ENCODE data around the gene HOXB13.

HOXB13 gene

DNA sequence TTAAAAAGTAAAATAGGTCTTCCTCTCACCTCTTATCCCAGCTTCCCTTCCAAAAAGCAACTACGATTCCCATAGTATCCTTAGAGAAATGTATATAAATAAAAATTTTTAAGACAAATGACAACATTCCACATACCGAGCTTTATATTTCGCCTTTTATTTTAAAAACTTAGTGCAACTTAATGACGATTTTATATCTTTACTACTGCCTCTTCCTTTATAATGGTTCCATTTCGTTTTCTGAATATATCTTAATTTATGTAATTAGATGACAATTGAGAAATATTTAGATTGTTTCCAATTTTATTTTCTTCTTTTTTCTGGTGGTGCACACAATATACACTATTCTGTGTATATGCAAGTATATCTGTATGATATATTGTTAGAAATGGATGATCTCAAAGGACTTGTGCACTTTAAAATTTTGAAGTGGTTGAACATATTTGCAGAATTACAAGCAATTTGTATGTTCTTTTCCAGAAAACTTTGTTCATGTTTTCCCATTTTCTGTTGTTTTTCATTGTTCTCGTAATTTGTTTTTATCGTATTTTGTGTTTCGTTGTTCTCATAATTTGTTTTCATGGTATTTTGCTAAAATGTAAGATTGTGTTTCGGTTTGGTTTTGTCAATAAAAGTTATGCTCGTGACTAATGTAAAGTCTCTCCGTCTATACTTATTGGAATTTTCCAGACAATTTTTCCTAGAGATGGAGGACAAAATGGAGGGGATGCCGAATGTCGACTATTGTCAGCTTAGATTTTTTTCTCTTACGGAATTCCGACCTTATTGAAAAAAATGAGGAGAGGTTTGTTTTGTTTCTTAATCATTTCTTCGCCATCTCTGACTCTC is 20.4 kb upstream of the HOXB13 start:
- no peak for DNase-seq

DNA sequence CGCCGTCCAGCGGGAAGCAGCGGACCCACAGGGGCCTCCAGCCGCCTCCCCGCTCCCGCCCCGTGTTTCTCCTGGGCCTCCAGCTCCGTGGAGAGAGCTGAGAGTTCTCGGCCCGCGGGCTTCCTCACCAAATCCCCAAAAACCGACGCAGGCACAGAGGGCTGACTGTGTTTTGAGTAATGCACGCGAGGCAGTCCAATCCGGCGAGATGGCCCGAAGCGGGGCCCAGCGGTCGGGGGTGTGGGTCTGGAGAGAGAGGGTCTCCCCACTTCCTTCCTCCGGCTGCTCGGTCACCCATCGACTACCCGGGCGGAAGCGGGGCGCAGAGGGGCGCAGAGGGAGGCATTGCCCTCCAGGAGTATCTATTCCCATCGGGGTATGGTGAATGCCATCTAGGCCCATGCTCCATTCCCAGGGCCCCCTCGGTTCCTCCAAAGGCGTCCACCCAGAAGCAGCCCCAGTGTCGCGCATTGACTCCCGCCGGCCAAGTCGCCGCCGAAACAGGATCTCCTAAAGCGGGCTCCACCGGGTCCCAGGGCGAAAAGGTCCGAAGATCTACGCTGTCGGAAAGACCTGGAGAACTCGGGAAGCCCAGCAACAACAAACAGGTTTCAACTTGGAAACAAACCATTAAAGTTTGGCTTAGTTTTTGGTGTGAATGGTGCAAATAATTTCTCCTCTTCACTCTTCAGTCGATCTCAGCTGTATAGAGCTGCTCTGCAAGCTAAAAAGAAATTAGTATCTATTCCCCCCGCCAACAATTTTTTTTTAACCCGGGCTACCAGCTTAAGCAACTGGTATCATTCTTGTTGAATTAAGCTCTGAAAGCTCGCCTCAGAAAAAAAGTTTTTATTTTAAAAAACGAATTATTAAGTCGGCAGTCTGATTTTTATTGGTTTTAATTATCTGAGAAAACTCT is 19.2 kb upstream of the HOXB13 start:
- no peak for DNase-seq

DNA sequence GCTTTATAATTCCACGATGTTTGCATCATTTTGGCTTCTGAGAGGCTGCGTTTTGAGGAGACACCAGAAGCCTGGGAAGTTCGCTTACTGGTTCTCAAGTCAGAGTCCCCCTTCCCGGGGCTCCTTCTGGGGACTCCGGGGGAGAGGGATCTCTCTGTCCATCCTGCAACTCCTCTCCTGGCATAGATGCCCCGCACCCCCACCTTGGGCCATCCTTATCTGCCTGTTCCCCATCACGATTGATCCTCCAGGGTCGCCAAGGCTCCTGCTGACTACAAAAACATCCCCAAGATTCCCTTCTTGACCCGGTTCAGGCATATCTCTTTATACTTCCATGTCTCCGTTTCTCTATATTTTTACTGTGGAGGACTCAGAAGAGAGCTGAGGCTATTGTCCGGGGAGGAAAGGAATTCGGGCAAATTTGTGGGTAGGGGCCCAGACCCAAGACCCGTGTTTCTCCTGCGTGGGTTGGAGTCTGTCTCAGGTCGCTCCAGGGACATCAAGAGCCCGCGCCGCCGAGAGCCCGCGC is 18.4 kb upstream of the HOXB13 start:
- DNase-seq: no peak

DNA sequence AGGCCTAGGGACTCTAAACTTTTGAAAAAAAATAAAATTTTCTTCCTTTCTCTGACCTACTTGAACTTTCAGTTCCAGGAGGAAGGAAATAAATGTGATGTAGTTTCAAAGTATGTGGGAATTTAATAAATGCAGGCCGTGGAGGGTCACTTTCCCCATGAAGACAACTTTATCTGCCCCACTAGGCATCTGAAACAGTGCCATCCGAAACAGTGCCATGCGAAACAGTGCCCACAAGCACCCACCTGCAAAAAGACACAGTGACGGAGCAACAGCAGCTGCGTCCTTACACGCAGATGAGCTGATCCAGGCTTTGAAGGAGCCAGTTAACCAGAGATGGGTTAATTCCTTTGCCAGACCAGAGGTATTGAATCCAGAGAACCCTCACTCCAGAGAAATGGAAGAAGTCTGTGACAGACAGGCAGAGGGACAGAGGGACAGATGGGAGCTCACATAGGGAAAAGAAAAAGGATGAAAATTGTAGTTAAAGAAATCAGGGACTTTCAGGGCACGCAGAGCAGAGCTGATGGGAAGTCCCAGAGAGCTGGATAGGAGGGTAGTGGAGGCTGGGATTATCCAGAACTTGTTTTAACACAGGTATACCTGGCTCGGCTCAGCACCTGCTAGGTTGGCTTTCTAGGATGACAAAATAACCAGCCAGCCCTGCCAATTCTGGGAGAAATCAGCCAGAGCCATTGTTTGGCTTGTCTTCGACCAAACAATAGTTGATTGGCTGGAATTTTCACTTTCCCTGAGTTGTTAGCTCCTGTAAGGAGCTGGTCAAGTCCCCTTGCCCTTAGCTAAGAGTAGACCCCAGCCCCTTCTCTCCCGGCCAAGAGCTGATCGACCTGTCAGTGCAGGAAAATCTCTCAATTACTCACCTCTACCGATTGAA is 17.1 kb upstream of the HOXB13 start:
- DNase-seq: no peak

DNA sequence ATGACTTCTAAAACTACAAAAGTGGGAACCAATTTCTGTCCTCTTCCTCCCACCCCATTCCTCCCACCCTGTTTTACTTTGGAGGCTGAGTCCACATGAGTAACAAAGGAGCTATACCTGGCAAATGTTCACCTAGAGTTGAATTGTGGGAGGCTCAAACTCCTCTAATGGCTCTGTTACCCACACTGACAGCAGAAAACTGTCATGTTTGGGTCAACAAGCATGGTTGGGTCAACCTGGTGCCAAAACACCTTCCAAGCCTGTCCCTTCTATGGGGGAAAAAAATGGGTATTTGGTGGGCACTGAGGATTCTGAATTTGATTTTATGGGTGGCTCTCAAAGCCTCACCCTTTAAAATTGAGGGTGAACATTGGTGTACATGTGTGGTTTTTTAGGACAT is 12.0 kb upstream of the HOXB13 start:
- no peak for DNase-seq

DNA sequence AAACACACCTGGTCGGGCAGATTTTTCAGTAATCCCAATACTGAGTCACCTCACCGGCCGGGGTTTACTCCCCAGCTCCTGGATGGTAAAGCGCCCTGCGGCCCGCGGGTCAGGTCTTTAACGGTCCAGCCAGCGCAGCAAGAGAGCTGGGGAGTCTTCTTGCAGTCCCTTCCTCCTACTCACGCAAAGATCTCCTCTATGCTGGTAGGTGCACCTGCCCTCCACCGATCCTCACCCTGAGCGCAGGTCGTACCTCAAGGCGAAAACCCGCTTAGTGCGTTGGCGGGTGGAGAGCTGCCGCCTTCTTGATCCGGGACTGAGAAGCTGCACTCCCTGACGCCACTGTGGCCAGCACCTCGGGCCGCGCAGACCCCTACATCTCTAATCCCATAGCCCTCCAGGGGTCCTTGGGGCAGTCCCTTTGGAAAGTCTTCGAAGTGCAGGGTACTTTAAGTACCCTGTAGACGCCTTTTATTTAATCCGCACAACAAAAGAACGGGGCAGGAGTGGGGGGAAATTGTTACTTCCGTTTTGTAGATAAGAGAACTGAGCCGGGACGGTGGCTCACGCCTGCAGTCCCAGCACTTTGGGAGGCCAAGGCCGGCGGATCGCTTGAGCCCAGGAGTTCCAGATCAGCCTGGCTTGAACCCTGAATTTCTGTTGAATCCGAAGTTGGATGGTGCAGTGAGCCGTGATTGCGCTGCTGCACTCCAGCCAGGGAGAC is 10.4 kb upstream of the HOXB13 start:
- DNase-seq: no peak

DNA sequence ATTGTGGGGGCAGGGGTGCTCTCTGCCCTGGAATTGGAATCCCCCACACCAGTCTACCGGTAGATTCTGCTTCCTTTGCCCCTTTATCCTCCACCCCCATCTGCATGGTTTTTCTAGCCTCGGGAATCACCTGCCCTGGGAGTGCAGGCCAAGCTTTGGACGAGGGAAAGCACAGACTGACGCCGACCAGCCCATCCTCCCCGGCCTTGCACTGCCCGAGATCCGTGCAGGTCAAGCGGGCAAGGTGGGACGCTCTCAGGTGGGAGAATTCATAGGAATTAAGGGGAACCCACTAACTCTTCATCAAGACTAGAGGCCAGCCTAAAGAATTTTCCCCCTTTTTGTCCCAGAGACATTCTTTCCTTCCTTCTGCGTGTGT is 9.9 kb upstream of the HOXB13 start:
- DNase-seq: no peak

DNA sequence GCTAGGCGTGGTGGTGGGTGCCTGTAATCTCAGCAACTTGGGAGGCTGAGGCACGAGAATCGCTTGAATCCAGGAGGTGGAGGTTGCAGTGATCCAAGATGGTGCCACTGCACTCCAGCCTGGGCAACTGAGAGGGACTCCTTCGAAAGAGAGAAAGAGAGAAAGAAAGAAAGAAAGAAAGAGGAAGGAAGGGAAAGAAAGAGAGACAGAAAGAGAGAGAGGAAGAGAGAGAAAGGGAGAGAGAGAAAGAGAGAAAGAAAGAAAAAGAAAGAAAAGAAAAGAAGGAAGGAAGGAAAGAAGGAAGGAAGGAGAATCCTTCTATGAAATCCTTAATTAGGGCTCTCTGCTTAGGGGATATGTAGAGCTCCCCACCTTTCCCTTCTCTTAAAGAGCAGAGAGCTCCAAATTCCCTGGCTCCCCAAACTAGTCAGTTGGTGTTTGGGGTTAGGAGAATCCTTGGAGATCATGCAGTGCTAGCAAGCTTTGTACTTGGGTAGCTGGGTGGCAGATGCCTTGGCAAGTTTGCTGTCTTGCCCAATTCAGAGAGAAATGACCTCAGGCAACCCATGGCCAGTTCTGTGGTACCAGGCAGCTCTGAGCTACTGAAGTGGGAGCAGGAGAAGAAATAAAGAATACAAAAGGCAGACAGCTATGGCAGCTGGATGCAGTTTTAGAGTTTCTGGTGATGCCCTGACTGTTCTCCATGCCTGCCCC is 8.9 kb upstream of the HOXB13 start:
- DNase-seq: no peak

DNA sequence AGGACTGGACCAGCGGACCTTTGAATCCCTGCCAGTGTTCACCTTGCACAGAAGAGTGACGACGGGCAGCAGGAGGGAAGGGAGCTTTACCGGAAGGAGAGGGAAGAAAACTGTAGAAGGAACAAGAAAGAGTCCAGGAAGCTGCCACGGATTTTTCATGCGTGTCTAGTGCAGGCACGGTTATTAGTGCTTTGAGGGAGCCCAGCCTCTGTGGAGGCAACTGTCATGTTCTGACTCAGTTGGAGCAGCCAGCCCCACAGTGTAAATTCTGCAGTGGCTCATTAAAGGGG is 6.5 kb upstream of the HOXB13 start:
- DNase-seq: no peak

DNA sequence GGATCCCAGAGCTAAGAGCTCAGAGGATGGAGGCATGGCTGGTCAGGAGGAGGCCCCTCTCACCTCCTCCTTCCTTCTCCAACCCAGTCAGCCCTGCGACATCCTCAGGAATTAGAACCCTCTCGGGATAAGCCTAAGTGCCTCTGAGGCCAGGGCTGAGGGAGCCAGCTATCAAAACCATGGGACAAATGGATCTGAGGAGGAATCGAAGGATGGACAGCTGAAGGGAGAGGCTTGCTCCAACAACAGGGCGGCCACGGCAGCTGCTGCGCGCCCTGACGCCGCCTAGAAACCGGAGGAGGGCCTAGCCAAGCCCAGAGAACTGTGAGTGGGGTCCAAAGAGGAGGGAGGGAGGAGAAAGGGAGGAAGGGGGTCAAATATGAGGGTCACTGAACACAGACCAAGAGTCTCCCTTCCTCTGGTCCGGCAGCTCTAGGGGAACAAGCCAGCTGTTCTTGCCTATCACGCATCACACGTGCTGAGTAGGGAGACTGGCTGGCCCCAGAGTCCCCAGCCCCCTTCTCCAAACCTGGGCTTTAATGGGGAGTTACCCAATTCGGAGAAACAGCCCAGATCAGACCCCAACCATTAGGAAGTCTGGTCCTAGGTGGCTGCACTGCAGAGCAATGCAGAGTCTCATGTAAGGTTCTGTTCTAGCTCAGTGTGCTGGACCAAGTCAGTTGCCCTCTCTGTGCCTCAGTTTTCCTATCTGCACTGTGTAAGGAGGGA is 5.9 kb upstream of the HOXB13 start:
- no peak for DNase-seq

DNA sequence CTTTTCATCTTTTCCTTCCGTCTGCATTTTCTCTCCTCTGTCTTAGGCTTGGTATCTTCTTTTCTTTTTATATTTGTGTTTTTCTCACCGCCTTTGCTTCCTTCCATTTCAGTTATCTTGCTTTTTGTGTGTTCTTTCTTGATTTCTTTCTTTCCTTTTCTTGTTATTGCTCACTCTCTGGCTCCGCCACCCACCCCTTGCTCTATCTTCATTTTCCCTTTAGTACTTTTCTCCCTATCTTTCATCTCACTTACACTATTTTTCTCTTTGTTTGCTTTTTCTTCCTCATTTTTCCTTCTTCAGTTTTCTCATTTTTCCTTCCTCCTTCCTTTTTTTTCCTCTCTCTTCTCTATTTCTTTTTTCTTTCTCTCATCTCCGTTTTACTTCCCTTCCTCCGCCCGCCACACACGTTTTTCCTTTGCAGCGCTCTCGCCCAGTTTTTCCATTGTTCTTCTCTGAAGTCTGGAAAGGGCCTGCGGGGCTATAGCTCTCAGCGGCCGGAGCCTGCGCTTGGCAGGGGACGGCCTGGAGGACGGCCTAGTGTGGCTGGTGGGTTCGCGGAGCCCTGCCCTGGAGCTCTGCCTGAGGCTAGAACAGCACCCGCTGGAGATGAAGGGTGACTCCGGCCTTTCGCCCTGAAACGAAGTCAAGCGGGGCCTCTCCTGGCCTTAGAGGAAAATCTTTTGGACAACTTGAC is 5.2 kb upstream of the HOXB13 start:
- no peak for DNase-seq

DNA sequence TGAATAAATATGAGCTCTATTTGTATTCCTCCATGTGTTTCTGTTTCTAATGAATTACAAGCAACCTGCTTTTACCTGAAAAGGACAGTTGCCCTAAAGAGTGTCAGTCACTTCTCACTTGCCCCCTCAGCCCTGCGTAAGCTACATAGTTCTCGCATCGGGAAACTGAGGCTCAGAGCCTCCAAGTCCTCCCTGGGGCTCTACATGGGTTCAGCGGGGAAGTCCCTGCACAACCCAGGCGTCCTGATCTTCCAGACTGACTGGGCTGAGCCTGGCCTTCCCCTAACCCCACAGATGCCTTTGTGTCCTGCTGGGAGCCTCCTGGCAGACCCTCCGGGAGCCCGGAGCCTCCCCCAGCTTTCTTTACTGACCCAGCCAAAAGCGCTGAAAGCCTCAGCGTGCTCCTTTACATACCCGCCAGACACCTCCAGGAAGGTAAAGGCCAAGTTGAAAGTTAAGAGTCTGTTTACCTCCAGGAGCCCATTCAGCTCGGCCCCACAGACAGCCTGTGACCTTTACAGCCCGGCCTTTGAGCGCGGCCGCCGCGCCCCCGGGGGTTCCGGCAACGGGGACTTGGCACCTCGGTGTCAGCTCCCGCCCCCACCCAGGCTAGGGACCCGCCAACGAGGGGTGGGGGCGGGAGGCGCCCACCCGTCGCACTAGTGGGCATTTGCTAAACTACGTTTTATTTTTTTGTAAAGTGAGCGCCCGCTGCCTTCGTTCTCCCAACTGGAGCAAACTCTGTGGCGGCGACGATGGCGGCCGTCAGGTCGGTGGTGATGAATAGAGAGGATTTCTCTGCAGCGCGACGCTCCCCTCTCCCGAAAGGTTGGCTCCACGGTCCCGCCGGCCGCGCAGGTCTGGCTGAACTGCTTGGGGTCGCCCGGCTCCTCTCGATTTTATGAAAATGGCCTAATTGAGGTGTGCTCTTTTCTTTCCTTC is 4.4 kb upstream of the HOXB13 start:
- DNase-seq: no peak

DNA sequence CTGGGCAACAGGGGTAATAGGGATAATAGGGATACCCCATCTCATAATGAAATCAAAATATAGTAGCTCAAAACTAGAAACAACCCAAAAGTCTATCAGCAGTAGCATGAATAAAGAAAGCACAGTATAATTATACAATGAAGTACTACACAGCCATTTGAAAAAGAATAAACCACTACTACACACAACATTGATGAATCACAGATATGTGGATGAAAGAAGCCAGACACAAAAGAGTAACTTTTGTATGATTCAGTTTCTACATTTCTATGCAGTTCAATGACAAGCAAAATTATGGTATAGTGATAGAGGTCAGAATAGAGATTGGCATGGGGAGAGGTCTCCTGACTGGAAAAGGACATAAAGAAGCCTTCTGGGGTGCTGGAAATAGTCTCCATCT is 2.8 kb upstream of the HOXB13 start:
- no peak for DNase-seq

DNA sequence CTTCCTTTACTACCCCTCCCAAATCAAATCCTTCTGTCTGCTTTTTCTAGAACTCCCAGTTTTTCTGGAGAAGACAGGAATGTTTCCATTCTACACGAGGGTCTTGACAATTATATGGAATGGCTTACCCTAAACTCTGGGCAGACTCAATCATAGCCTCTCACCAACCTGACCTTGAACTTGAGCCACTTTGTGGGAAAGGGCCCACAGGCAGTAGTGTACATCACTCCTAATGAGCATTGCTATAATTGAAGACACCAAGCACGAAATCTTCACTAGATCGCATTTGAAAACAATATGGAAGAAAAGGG is 1.6 kb upstream of the HOXB13 start:
- no peak for DNase-seq

DNA sequence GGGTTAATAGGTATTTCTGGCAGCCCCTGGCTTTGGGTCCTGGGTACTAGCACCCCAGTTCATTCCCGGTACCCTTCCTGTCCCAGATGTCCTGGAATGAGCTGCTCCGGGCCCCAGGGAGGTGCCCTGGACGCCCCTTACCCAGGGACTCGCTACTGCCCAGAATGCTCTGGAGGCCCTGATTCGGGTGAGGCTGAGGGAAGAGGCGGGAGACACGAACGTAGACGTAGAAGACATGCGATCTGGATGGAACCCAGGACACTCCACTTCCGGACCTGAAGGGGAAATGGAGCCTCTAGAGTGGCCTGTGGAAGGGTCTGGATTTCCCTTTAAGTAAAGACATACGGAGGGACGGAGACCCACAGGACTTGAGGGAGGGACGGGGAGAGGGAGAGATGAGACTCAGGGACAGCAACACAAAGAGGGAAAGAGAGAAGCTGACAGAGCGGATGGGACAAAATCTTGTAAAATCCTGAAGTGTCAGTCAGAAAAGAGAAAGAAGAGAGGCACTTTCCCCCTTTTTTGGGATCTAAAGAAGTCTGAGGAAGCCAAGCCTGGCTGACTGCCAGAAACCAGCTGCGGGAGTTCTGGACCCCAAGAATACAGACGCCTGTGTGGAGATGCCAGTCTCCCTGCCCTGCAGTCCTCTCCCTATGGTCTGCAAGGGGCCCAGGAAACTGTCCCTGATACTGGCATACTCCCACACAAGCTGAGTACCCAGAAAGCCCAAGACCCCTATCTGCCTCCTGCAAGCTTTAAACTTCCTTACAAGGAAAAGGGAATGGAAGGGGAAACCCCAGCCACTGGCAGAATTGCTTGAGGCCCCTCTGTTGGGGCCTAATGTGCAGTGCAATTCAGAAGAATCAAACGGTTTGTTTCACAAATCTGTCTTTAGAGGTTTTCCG is 1.0 kb upstream of the HOXB13 start:
- no peak for DNase-seq

DNA sequence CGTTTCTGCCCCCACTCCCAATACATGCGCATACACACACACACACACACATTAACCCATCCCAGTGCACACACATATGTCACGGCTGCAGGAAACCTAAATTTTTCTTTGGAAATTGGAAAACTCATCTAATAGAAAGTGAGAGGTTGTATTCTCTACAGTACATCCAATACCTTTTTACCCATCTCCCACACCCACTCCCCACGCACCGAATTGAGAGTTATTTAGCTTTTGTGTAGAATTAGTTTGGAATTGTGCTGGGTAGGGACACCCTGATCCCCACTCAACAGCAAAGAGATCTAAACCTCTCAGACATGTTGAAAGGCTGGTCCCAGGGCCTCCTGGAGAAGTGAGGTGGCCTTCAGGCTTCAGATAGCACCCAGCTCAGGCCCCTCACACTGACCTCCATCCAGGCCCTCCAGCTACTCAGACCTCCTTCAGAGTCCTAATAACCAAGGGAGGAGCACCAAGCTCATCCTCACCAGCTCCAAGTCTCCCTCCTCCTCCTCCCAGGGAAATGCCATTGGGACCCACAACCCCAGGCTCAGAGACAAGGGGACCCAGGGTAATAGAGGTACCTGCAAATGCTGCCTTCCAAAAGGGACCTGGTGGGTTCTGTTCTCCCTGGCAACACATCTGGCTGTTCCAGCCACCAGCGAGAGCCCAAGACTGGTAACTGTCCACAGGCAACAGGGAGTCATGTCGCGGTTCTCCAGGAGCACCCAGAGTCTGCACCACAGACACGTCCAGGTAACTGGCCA is 955 bp downstream of the HOXB13 start:
- DNase-seq: no peak
